ENCODE results near the gene C1QB. TPM values are rescaled to one million over a fixed set of nuclear protein-coding genes. Genes with fewer than 3 reads are reported as not detected.

Gene C1QB
- total and polyA plus RNA-seq, 2 of the 4 experiments (the other 2 are of a cell fraction), result not detected

GRCh38 chr1:22619798-22620197, 33.2 kb upstream of the C1QB start:
- H3K23ac ChIP-seq (ENCODE audit: low read depth, low read length), result no peak overlapping the region
- no peak for ATAC-seq (ENCODE audit: low read depth)
- no peak overlapping the region for H4K5ac ChIP-seq (ENCODE audit: low read depth, low read length)
- H3K79me1 ChIP-seq (ENCODE audit: low read depth in 1 of 2, low read length in 2 of 2), result no peaks in the 10 kb centered on the region
- ChIA-PET POLR2A (ENCODE audit: unreplicated experiment) (no interaction called here), CTCF (no interaction called here)
- H4K20me1 ChIP-seq (ENCODE audit: insufficient read depth, low read length), result no peaks in the 10 kb centered on the region; the same call in 1 of the 2 replicates
- H2BK15ac ChIP-seq (ENCODE audit: low read depth, low read length), result no peak overlapping the region
- H2AK9ac ChIP-seq (replicated peaks; ENCODE audit: low read depth, low read length, poor library complexity), result no peak overlapping the region
- H2AK5ac ChIP-seq (ENCODE audit: low read depth, low read length), result no peak overlapping the region
- WGBS, 2 experiments (ENCODE audit: extremely low coverage in 2 of 2, insufficient read length in 1 of 2), result 43% methylated on average over 1 of the region's 12 CpGs; no CpG with 5 or more reads in 1 of the 2 experiments
- H3K27me3 ChIP-seq (ENCODE audit: control insufficient read depth, insufficient read depth, low read length), result peaks cover 59% of the 10 kb centered on the region
- no peak overlapping the region for H3K4ac ChIP-seq (ENCODE audit: low read depth, low read length)
- H4K91ac ChIP-seq (ENCODE audit: insufficient read depth, low read depth, low read length), result no peak overlapping the region
- H3K4me1 ChIP-seq (ENCODE audit: control insufficient read depth, insufficient read depth, low read length), result no peaks in the 10 kb centered on the region
- TF ChIP-seq MXI1 (IDR thresholded peaks at IDR 0.05; ENCODE audit: borderline replicate concordance, low read depth, low read length), result no peak
- TF ChIP-seq CEBPB (IDR thresholded peaks at IDR 0.05; ENCODE audit: low read depth, low read length), result no peak
- H2BK20ac ChIP-seq (ENCODE audit: low read depth, low read length), result no peak overlapping the region
- dilution Hi-C loops (cut with HindIII; ENCODE audit: low sequenced_read_pairs, unreplicated experiment), result no loop called here
- H3K4me2 ChIP-seq (ENCODE audit: low read depth, low read length), result no peak overlapping the region
- intact Hi-C loops (cut with micrococcal nuclease), result no loop called here
- no peak overlapping the region for H3K56ac ChIP-seq (ENCODE audit: extremely low read depth, insufficient read depth, low read length)
- no peak for DNase-seq
- in situ Hi-C loops (cut with MboI; ENCODE audit: low sequenced_read_pairs), result no loop called here
- no peak overlapping the region for H2BK120ac ChIP-seq (ENCODE audit: low read depth, low read length)
- H2AFZ ChIP-seq (replicated peaks; ENCODE audit: low read length, poor library complexity), result no peak overlapping the region
- no peak overlapping the region for H3K9ac ChIP-seq (ENCODE audit: low read depth, low read length)
- no peak overlapping the region for H3K18ac ChIP-seq (ENCODE audit: low read depth, low read length)
- no peak overlapping the region for H2BK5ac ChIP-seq (ENCODE audit: low read depth, low read length, poor library complexity, severe bottlenecking)
- no peak overlapping the region for H3K27ac ChIP-seq (ENCODE audit: insufficient read depth, low read length)
- H3K14ac ChIP-seq (replicated peaks; ENCODE audit: low read depth, low read length), result no peak overlapping the region
- no peak overlapping the region for H4K8ac ChIP-seq (ENCODE audit: low read depth in 2 of 2, low read length in 2 of 2)
- no peaks in the 10 kb centered on the region; the same call in 1 of the 2 replicates for H3K9me1 ChIP-seq (ENCODE audit: insufficient read depth, low read length)
- no TSS peak for BruUV-seq (replicated peaks)
- no peaks in the 10 kb centered on the region for H3K36me3 ChIP-seq (ENCODE audit: control insufficient read depth, insufficient read depth, low read length)
- H3K9me3 ChIP-seq (ENCODE audit: control insufficient read depth, insufficient read depth, low read length), result no peaks in the 10 kb centered on the region
- no peak overlapping the region for H3K4me3 ChIP-seq (ENCODE audit: insufficient read depth, low read depth, low read length)
